ENCODE data around the gene SEMA3A.

DNA sequence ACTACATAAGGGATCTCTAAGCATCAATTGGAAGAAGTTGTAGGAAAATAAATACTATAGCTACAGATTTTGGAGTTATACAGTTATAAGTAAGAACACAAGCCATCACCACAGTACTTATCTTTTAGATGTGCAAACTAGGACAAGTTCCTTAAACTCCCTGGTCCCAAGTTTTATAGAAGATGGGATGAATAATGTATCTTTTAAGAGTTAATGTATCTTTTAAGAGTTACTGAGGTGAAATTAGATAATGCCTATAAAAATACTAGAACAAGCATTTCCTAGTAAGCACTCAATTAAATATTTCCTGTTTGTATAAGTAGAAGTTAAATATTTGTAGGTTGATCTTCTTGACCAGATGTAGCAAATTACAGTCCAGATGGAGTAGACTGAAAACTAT is 56.8 kb downstream of the SEMA3A start:
- TF ChIP-seq, protein P1, sequence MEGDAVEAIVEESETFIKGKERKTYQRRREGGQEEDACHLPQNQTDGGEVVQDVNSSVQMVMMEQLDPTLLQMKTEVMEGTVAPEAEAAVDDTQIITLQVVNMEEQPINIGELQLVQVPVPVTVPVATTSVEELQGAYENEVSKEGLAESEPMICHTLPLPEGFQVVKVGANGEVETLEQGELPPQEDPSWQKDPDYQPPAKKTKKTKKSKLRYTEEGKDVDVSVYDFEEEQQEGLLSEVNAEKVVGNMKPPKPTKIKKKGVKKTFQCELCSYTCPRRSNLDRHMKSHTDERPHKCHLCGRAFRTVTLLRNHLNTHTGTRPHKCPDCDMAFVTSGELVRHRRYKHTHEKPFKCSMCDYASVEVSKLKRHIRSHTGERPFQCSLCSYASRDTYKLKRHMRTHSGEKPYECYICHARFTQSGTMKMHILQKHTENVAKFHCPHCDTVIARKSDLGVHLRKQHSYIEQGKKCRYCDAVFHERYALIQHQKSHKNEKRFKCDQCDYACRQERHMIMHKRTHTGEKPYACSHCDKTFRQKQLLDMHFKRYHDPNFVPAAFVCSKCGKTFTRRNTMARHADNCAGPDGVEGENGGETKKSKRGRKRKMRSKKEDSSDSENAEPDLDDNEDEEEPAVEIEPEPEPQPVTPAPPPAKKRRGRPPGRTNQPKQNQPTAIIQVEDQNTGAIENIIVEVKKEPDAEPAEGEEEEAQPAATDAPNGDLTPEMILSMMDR (IDR thresholded peaks at IDR 0.05), result no peak
- no peak for TF ChIP-seq POLR2A (IDR thresholded peaks at IDR 0.05; ENCODE audit: low read depth)
